ENCODE data around the gene CRYGD. TPM values are rescaled to one million over a fixed set of nuclear protein-coding genes. Genes with fewer than 3 reads are reported as not detected.
"Not testable (repeated sequence)": the region's sequence is repeated elsewhere in the genome, so short reads cannot be mapped to it uniquely, and the experiment has no call there.

The CRYGD gene
- total RNA-seq, 2 donors from 2014 or later = not detected

DNA sequence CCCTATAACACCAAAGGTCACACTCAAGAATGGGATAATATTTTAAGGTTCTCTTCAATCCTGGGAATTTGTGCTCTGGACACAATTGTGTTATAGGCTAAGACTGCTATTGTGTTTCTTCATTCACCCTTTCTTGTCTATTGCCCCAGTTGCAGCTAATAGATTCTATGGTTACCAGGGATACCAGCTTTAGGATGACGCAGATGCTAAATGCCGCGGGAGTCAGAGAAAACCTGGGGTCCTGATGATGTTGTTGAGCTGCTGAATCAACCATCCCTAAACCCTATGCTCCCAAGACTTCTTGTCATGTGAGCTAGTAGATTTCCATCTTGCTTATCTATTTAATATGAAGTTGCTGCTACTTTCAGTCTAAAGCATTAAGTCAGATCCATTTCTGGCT is 5.4 kb downstream of the CRYGD start:
- Mint-ChIP-seq H3K27me3 (peaks cover 21% of the 10 kb centered on the region), H3K4me1 (peaks cover 4% of the 10 kb centered on the region), H3K4me3 (no peak overlapping the region), H3K27ac (no peak overlapping the region), H3K36me3 (ENCODE audit: low read depth) (no peaks in the 10 kb centered on the region)
- H3K9me3 ChIP-seq (ENCODE audit: control insufficient read depth, low read length, poor library complexity, severe bottlenecking) = no peaks in the 10 kb centered on the region
- DNase-seq (no peak), ATAC-seq (no peak)

GRCh38 chr2:208117390-208117789 is 6.9 kb downstream of the CRYGD start:
- not testable (repeated sequence) for H3K4me3 Mint-ChIP-seq

GRCh38 chr2:208112969-208113368 is 11.4 kb downstream of the CRYGD start:
- H3K27me3 Mint-ChIP-seq = peaks cover 23% of the 10 kb centered on the region
- no peaks in the 10 kb centered on the region for H3K9me3 ChIP-seq (ENCODE audit: control insufficient read depth, low read length, poor library complexity, severe bottlenecking)
- H3K4me1 Mint-ChIP-seq = no peaks in the 10 kb centered on the region
- no peak for ATAC-seq
- no peak overlapping the region for H3K27ac Mint-ChIP-seq
- H3K36me3 Mint-ChIP-seq (ENCODE audit: low read depth) = no peaks in the 10 kb centered on the region
- no peak for DNase-seq
- no peak overlapping the region for H3K4me3 Mint-ChIP-seq

More at GRCh38 chr2:208117390-208117789, 6.9 kb downstream of the CRYGD start:
- H3K36me3 Mint-ChIP-seq (ENCODE audit: low read depth); DNase-seq; H3K9me3 ChIP-seq (ENCODE audit: control insufficient read depth, low read length, poor library complexity, severe bottlenecking); ATAC-seq; H3K27ac Mint-ChIP-seq; H3K4me1 Mint-ChIP-seq: not testable (repeated sequence)
- peaks cover 21% of the 10 kb centered on the region for H3K27me3 Mint-ChIP-seq

DNA sequence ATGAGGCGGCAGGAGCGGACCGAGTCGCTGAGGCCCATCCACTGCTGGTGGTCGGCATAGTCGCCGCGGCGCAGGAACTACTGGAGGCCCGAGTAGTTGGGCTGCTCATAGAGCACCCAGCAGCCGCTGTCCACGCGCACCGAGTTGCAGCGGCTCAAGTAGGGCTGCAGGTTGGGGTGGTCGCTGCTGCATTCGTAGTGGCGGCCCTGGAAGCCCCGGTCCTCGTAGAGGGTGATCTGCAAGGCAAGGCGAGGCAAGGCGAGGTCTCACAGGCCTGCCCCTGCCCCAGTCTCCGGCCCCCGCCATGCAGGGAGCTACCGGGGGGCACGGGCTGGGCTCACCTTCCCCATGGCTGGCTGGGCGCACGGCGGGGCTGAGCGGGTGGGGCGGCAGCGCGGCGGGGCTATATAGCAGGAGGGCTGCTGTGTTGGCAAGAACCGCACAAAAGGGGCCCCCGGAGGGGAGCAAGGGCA is 12.0 kb downstream of the CRYGD start:
- not testable (repeated sequence) for DNase-seq; H3K9me3 ChIP-seq (ENCODE audit: control insufficient read depth, low read length, poor library complexity, severe bottlenecking); ATAC-seq; H3K27ac Mint-ChIP-seq; H3K36me3 Mint-ChIP-seq (ENCODE audit: low read depth); H3K4me1 Mint-ChIP-seq; H3K4me3 Mint-ChIP-seq
- peaks cover 24% of the 10 kb centered on the region for H3K27me3 Mint-ChIP-seq

GRCh38 chr2:208103616-208104015 is 20.7 kb downstream of the CRYGD start:
- peaks cover 5% of the 10 kb centered on the region for H3K4me1 Mint-ChIP-seq
- H3K36me3 Mint-ChIP-seq (ENCODE audit: low read depth) = no peaks in the 10 kb centered on the region

GRCh38 chr2:208101716-208102631 is 22.4 kb downstream of the CRYGD start:
- ATAC-seq (no peak), DNase-seq (no peak)
- H3K4me3 Mint-ChIP-seq = no peak overlapping the region
- H3K36me3 Mint-ChIP-seq (ENCODE audit: low read depth) = no peaks in the 10 kb centered on the region
- peaks cover 51% of the 10 kb centered on the region for H3K27me3 Mint-ChIP-seq
- peaks cover 5% of the 10 kb centered on the region for H3K4me1 Mint-ChIP-seq
- no peak overlapping the region for H3K27ac Mint-ChIP-seq
- no peaks in the 10 kb centered on the region for H3K9me3 ChIP-seq (ENCODE audit: control insufficient read depth, low read length, poor library complexity, severe bottlenecking)

More at GRCh38 chr2:208103616-208104015, 20.7 kb downstream of the CRYGD start:
- peaks cover 53% of the 10 kb centered on the region for H3K27me3 Mint-ChIP-seq
- H3K27ac Mint-ChIP-seq = no peak overlapping the region
- H3K9me3 ChIP-seq (ENCODE audit: control insufficient read depth, low read length, poor library complexity, severe bottlenecking) = no peaks in the 10 kb centered on the region
- H3K4me3 Mint-ChIP-seq = no peak overlapping the region
- DNase-seq (no peak), ATAC-seq (no peak)

- no peaks in the 10 kb centered on the region for H3K9me3 ChIP-seq (ENCODE audit: control insufficient read depth, low read length, poor library complexity, severe bottlenecking)
- ATAC-seq = no peak
- peaks cover 7% of the 10 kb centered on the region for H3K4me1 Mint-ChIP-seq
- DNase-seq = no peak
- H3K4me3 Mint-ChIP-seq = no peak overlapping the region
- no peak overlapping the region for H3K27ac Mint-ChIP-seq
- H3K36me3 Mint-ChIP-seq (ENCODE audit: low read depth) = peaks cover 2% of the 10 kb centered on the region
- peaks cover 42% of the 10 kb centered on the region for H3K27me3 Mint-ChIP-seq
Observed at GRCh38 chr2:208099682-208100470, 24.4 kb downstream of the CRYGD start.

DNA sequence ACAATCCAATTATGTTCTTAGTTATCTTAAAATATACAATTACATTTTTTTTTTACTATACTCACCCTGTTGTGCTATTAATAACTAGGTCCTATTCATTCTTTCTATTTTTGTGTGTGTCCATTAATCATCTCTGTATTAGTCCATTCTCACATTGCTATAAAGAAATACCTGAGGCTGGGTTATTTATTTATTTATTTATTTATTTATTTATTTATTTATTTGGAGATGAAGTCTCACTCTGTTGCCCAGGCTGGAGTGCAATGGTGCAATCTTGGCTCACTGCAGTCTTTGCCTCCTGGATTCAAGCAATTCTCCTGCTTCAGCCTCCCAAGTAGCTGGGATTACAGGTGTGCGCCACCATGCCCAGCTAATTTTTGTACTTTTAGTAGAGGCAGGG is 25.6 kb downstream of the CRYGD start:
- H3K4me3 Mint-ChIP-seq; H3K36me3 Mint-ChIP-seq (ENCODE audit: low read depth); DNase-seq; H3K27ac Mint-ChIP-seq; H3K4me1 Mint-ChIP-seq; H3K9me3 ChIP-seq (ENCODE audit: control insufficient read depth, low read length, poor library complexity, severe bottlenecking); ATAC-seq: not testable (repeated sequence)
- H3K27me3 Mint-ChIP-seq = peaks cover 35% of the 10 kb centered on the region

DNA sequence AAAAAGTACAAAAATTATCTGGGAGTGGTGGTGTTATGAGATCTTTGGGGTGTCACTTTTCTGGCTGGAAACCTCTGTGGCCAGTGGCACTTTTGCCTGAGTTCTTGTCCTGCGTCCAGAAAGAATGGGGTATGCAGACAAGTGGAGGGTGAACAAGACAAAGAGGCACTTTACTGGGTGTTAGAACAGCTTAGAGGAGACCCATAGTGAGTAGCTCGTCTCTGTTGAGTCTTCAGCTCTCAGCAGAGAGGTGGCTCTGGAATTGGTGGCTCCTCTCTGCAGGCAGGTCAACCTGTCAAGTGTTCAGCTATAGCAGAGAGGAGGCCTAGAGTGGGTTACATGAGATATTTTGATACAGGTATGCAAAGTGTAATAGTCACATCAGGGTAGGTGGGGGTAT is 26.1 kb downstream of the CRYGD start:
- H3K27me3 Mint-ChIP-seq = peaks cover 35% of the 10 kb centered on the region
- H3K4me3 Mint-ChIP-seq = no peak overlapping the region
- peaks cover 7% of the 10 kb centered on the region for H3K4me1 Mint-ChIP-seq
- peaks cover 2% of the 10 kb centered on the region for H3K36me3 Mint-ChIP-seq (ENCODE audit: low read depth)
- ATAC-seq = no peak
- DNase-seq = no peak
- no peak overlapping the region for H3K27ac Mint-ChIP-seq
- no peaks in the 10 kb centered on the region for H3K9me3 ChIP-seq (ENCODE audit: control insufficient read depth, low read length, poor library complexity, severe bottlenecking)

- peaks cover 35% of the 10 kb centered on the region for H3K27me3 Mint-ChIP-seq
Observed at GRCh38 chr2:208097801-208098200, 26.5 kb downstream of the CRYGD start.

GRCh38 chr2:208097313-208097712 is 27.0 kb downstream of the CRYGD start:
- Mint-ChIP-seq H3K27ac (no peak overlapping the region), H3K27me3 (peaks cover 34% of the 10 kb centered on the region), H3K4me1 (peaks cover 7% of the 10 kb centered on the region), H3K4me3 (no peak overlapping the region), H3K36me3 (ENCODE audit: low read depth) (peaks cover 2% of the 10 kb centered on the region)
- no peaks in the 10 kb centered on the region for H3K9me3 ChIP-seq (ENCODE audit: control insufficient read depth, low read length, poor library complexity, severe bottlenecking)
- ATAC-seq (no peak), DNase-seq (no peak)

More at GRCh38 chr2:208097801-208098200, 26.5 kb downstream of the CRYGD start:
- DNase-seq = no peak
- H3K4me1 Mint-ChIP-seq = peaks cover 7% of the 10 kb centered on the region
- no peak overlapping the region for H3K27ac Mint-ChIP-seq
- H3K36me3 Mint-ChIP-seq (ENCODE audit: low read depth) = peaks cover 2% of the 10 kb centered on the region
- no peak overlapping the region for H3K4me3 Mint-ChIP-seq
- ATAC-seq = no peak
- H3K9me3 ChIP-seq (ENCODE audit: control insufficient read depth, low read length, poor library complexity, severe bottlenecking) = no peaks in the 10 kb centered on the region

GRCh38 chr2:208096080-208096479 is 28.2 kb downstream of the CRYGD start:
- no peak for ATAC-seq
- Mint-ChIP-seq H3K4me3 (no peak overlapping the region), H3K27me3 (peaks cover 21% of the 10 kb centered on the region), H3K27ac (no peak overlapping the region), H3K4me1 (peaks cover 4% of the 10 kb centered on the region), H3K36me3 (ENCODE audit: low read depth) (peaks cover 2% of the 10 kb centered on the region)
- no peak for DNase-seq
- H3K9me3 ChIP-seq (ENCODE audit: control insufficient read depth, low read length, poor library complexity, severe bottlenecking) = no peaks in the 10 kb centered on the region

DNA sequence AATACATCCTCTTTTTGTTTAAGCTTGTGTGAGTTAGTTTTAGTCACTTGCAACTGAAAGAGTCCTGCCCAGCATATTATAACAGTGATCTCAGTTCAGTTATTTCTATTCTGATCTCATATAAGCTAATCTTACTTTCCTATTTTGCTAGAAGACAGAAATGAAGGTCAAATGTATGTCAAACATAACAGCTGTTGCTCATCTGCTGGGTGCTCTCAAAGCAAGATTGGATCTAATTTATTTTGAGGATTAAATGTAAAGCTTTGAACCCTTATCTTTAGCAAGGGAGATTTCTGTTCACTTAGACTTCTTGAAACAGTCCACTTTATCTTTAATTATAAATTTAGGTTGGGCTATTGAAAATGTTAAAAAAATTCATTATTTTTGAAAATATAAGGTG is 31.2 kb downstream of the CRYGD start:
- Mint-ChIP-seq H3K36me3 (ENCODE audit: low read depth) (peaks cover 2% of the 10 kb centered on the region), H3K27ac (no peak overlapping the region), H3K4me1 (peaks cover 2% of the 10 kb centered on the region), H3K4me3 (no peak overlapping the region), H3K27me3 (peaks cover 14% of the 10 kb centered on the region)
- H3K9me3 ChIP-seq (ENCODE audit: control insufficient read depth, low read length, poor library complexity, severe bottlenecking) = no peaks in the 10 kb centered on the region
- ATAC-seq (no peak), DNase-seq (no peak)

All from T-helper 17 cell (primary cell).